GM21515 (cell line): Measurements from ENCODE around the gene DNM1.

Experiments used
- ATAC-seq: cut with Tn5 transposase; IDR thresholded peaks from one replicate; pipeline ENCODE4 v1.9.1; 2021; ENCODE audit not compliant: unreplicated experiment

The DNM1 gene

DNA sequence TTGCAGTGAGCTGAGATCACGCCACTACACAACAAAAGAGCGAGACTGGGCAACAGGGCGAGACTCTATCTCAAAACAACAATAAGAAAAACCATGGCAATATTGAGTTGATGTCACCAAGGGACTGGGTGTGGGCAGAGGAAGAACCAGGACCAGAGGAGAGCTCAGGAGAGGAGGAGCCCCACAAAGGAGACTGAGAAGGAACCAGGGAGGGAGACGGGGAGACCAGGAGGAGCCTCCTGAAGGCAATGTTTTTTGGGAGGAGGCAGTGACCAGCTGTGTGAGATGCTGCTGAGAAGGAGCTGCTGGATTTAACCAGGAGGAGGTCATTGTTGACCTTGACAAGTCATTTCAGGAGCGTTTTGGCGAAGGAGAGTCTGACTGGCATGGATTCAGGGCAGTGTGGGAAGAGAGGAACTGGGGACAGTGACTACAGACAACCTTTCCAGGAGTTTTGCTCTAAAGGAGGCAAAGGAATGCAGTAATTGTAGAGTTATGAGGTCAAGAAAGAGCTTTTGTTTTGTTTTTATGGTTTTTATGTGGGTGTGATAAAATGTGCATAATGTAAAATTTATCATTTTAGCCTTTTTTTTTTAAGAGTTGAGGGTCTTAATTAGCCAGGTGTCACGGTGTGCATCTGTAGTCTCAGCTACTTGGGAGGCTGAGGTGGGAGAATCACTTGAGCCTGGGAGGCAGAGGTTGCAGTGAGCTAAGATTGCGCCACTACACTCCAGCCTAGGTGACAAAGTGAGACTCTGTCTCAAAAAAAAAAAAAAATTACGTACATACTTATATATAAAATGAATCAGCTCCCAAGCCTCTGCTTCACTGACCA, 101.2 kb downstream of the DNM1 start:
- no peak for ATAC-seq
